GM10248 (cell line): Measurements from ENCODE around the gene ZNF224.

Experiments used
- CTCF ChIA-PET: fragments of 300-600 bp; sonication (Branson Sonifier 250); formaldehyde crosslinking; extraction: SDS; loops from one replicate; lab custom pipeline; 2021; ENCODE audit warnings: antibody characterized with exemption; lab: Yijun Ruan, JAX
- POLR2A ChIA-PET: fragments of 350-650 bp; sonication (Branson Sonifier 250); formaldehyde crosslinking; extraction: SDS; loops from one replicate; lab custom pipeline; 2020; ENCODE audit warnings: antibody characterized with exemption; lab: Yijun Ruan, JAX
- DNase-seq: peaks from one replicate; pipeline ENCODE4 v3.0.0; 2012; ENCODE audit errors: extremely low spot score
- CTCF ChIP-seq: IDR thresholded peaks from 2 replicates; pipeline ENCODE4 v1.5.1; 2012; ENCODE audit warnings: mild to moderate bottlenecking, low read depth; ENCODE audit errors: extremely low read depth, missing control alignments, control extremely low read depth

The ZNF224 gene

GRCh38 chr19:44092108-44092507 is 2.1 kb upstream of the ZNF224 start:
- no peak for TF ChIP-seq CTCF
- no peak for DNase-seq
- ChIA-PET POLR2A (no interaction called here), CTCF (no interaction called here)

- no peak for TF ChIP-seq CTCF
- DNase-seq, result no peak
- ChIA-PET CTCF (interaction anchor here (0.9 to 1.3 kb wide), 2 partner anchors 13 to 14 kb away, joined by 3 read pairs; partner anchors contain the start of gene ZNF224), POLR2A (no interaction called here)
These were observed 13.6 kb downstream of the ZNF224 start for GRCh38 chr19:44107751-44108150.

GRCh38 chr19:44109458-44109857 is 15.3 kb downstream of the ZNF224 start:
- no peak for DNase-seq
- TF ChIP-seq CTCF, result no peak
- CTCF ChIA-PET, result no interaction called here
- POLR2A ChIA-PET, result no interaction called here

GRCh38 chr19:44111910-44112463 is 17.8 kb downstream of the ZNF224 start:
- no peak for DNase-seq
- CTCF ChIA-PET, result no interaction called here
- TF ChIP-seq CTCF, result no peak
- POLR2A ChIA-PET, result no interaction called here

- CTCF ChIA-PET, result no interaction called here
- POLR2A ChIA-PET, result interaction anchor here (1.1 kb wide), 1 partner anchor 52 kb away, joined by 3 read pairs; the partner anchor contains the start of gene ZNF226
- no peak for TF ChIP-seq CTCF
- no peak for DNase-seq
These were observed 18.6 kb downstream of the ZNF224 start for GRCh38 chr19:44112802-44113137.

- DNase-seq, result peak; percentile 90
- POLR2A ChIA-PET, result interaction anchor here (1.1 kb wide), 1 partner anchor 51 kb away, joined by 3 read pairs; the partner anchor contains the start of gene ZNF226
- CTCF ChIA-PET, result interaction anchor here (1.2 kb wide), 1 partner anchor 162 kb away, joined by 3 read pairs; the partner anchor contains the start of gene ZNF221
- no peak for TF ChIP-seq CTCF
These were observed 19.1 kb downstream of the ZNF224 start, which contains the start of gene ZNF225 for GRCh38 chr19:44113138-44113783. ZNF225 (plus strand) TSS chr19:44113399; CDS start chr19:44115828, 2,429 bp downstream.
